ENCODE data around the gene KDM8. TPM values are rescaled to one million over a fixed set of nuclear protein-coding genes. Genes with fewer than 3 reads are reported as not detected.

The KDM8 gene
- total and polyA plus RNA-seq, 2 donors (not counting 3 experiments of a cell fraction or from before 2014, with no cell fraction given): 5.1 to 8.4 TPM

GRCh38 chr16:27171584-27171983 lies 31.7 kb upstream of the KDM8 start:
- DNase-seq (ENCODE audit: low read depth, low spot score): no peak
- Histone ChIP-seq H3K27ac (ENCODE audit: insufficient read depth, low read depth, low read length) (no peak overlapping the region), H3K79me2 (ENCODE audit: control insufficient read depth, insufficient read depth, low read length) (no peaks in the 10 kb centered on the region), H3K4me1 (ENCODE audit: control insufficient read depth, extremely low read depth, insufficient read depth, low read length) (no peaks in the 10 kb centered on the region), H4K20me1 (replicated peaks; ENCODE audit: control insufficient read depth, extremely low read depth, insufficient read depth, low read length) (no peaks in the 10 kb centered on the region), H3K9me3 (replicated peaks; ENCODE audit: control insufficient read depth, insufficient read depth, low read length) (no peaks in the 10 kb centered on the region), H3K9ac (replicated peaks; ENCODE audit: extremely low read depth, insufficient read depth, low read length) (no peak overlapping the region), H3K9me1 (replicated peaks; ENCODE audit: control insufficient read depth, extremely low read depth, insufficient read depth, low read length) (no peaks in the 10 kb centered on the region), H3K4me3 (replicated peaks in 1 of 3; ENCODE audit: insufficient read depth in 1 of 3, low read depth in 1 of 3, low read length in 3 of 3) (no peak overlapping the region), H3K36me3 (ENCODE audit: control insufficient read depth in 2 of 2, extremely low read depth in 1 of 2, insufficient read depth in 2 of 2, low read length in 2 of 2) (no peaks in the 10 kb centered on the region), H3K27me3 (ENCODE audit: control insufficient read depth in 2 of 2, insufficient read depth in 2 of 2, low read length in 2 of 2) (no peaks in the 10 kb centered on the region), H2AFZ (ENCODE audit: low read depth, low read length) (no peak overlapping the region), H3K4me2 (ENCODE audit: insufficient read depth, low read length) (no peak overlapping the region)
- CTCF ChIA-PET: interaction anchor here (0.9 to 1.6 kb wide), 3 partner anchors 8 to 262 kb away, joined by 3 to 11 read pairs (median 3); no protein-coding TSS in a partner anchor
- no peak for TF ChIP-seq CTCF (IDR thresholded peaks at IDR 0.05; ENCODE audit: extremely low read depth in 1 of 2, insufficient read depth in 1 of 2, low read depth in 1 of 2, low read length in 2 of 2)
- no peak for TF ChIP-seq MYC (IDR thresholded peaks at IDR 0.05; ENCODE audit: low read depth, low read length)
- TF ChIP-seq MAX (IDR thresholded peaks at IDR 0.05; ENCODE audit: insufficient read depth, insufficient read length): no peak
- TF ChIP-seq POLR2A (IDR thresholded peaks at IDR 0.05; ENCODE audit: low read depth, low read length): no peak
- TF ChIP-seq FOS (IDR thresholded peaks at IDR 0.05; ENCODE audit: borderline replicate concordance, insufficient read depth, low read length): no peak
- no peak for TF ChIP-seq POLR2AphosphoS5 (IDR thresholded peaks at IDR 0.05; ENCODE audit: insufficient read depth, low read depth, low read length)
- TF ChIP-seq JUN (IDR thresholded peaks at IDR 0.05; ENCODE audit: borderline replicate concordance, insufficient read depth, insufficient read length, low read depth): no peak
- no peak for TF ChIP-seq GATA2 (IDR thresholded peaks at IDR 0.05; ENCODE audit: insufficient read depth, insufficient read length, low read depth, low read length)
- TF ChIP-seq EZH2 (IDR thresholded peaks at IDR 0.05; ENCODE audit: borderline replicate concordance, low read depth, low read length, severe bottlenecking): no peak
- POLR2A ChIA-PET: interaction anchor here (0.6 kb wide), 1 partner anchor 256 kb away, joined by 4 read pairs; no protein-coding TSS in a partner anchor
- dilution Hi-C loops (cut with MboI; ENCODE audit: extremely low pct_ligation_motif_present, low sequenced_read_pairs) (no loop called here), intact Hi-C loops (cut with micrococcal nuclease) (no loop called here)
- BruUV-seq (replicated peaks): no TSS peak
- no peak for FAIRE-seq
